ENCODE data around the gene IL5. TPM values are rescaled to one million over a fixed set of nuclear protein-coding genes. Genes with fewer than 3 reads are reported as not detected.

IL5 gene
- total and polyA plus RNA-seq, 7 experiments from 2014 or later: 1.2 TPM; not detected in 6

DNA sequence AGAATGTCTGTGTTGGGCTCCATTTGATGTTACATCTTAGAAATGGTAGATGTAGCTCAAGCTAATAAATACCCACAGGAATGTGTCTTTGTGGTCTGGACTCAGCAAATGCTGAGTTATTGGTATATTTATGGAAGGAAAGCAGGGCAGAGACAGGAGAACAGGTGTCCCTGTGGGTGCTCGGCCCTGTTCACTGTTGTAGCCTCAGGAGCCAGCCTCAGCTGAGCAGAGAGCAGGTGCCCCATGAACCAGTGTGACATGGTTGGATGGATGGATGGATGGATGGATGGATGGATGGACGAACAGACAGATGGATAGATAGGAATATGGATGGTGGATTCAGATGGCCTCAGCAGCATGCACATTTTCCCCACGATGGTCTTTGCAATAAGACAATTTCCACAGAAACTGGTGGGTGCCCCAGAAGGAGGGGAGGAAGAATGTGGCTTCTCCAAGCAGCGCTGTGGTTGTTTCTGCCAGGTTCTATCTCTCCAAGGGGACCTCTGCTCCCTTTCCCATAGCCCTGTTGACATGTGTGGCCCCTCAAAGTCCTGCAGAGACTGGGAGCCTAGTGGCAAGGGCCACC is 44.5 kb downstream of the IL5 start:
- Histone ChIP-seq H3K4me3 (ENCODE audit: low read length) (no peak overlapping the region), H3K4me1 (ENCODE audit: control insufficient read depth in 2 of 2, insufficient read depth in 2 of 2, low read length in 2 of 2) (peaks cover 31 to 39% of the 10 kb centered on the region in 2 donors), H3K27ac (ENCODE audit: low read depth, low read length) (peak overlapping the region; percentile 99), H3K36me3 (ENCODE audit: control insufficient read depth in 2 of 3, insufficient read depth in 3 of 3, low read length in 3 of 3) (no peaks in the 10 kb centered on the region), H3K9me3 (ENCODE audit: control insufficient read depth in 2 of 3, low read length in 3 of 3) (no peaks in the 10 kb centered on the region), H3K27me3 (ENCODE audit: control insufficient read depth in 2 of 2, insufficient read depth in 2 of 2, low read length in 2 of 2) (no peaks in the 10 kb centered on the region)
- intact Hi-C loops (cut with micrococcal nuclease): loop anchor here (5.0 to 10.0 kb wide), 8 partner anchors 204 to 1876 kb away; partner anchors contain the start of genes SLC22A4 (in 2 of the 2), IL3 (in 1 of the 2), RAPGEF6 (in 1 of the 2) and UBE2B (in 1 of the 2)
- H3K27ac Mint-ChIP-seq: peak overlapping the region; percentile 68 to 98 (median 87)
- DNase-seq (no peak), ATAC-seq (no peak)
- ChIA-PET POLR2A (interaction anchor here (1.1 to 17.6 kb wide), 10 partner anchors 12 to 116 kb away, joined by 3 to 268 read pairs (median 8); partner anchors contain the start of gene IRF1), CTCF (interaction anchor here (0.6 to 8.4 kb wide), 12 partner anchors 11 to 261 kb away, joined by 3 to 243 read pairs (median 4); no protein-coding TSS in a partner anchor)
- H3K9me3 Mint-ChIP-seq: no peaks in the 10 kb centered on the region
- peaks cover 21 to 63% (median 51%) of the 10 kb centered on the region in 7 donors for H3K4me1 Mint-ChIP-seq
- peaks cover 0 to under 1% (median 0%) of the 10 kb centered on the region in 5 donors for H3K27me3 Mint-ChIP-seq
- peak overlapping the region in 3 of 10 donors; percentile 17 to 53 (median 45) for H3K4me3 Mint-ChIP-seq
- no peaks in the 10 kb centered on the region for H3K36me3 Mint-ChIP-seq

DNA sequence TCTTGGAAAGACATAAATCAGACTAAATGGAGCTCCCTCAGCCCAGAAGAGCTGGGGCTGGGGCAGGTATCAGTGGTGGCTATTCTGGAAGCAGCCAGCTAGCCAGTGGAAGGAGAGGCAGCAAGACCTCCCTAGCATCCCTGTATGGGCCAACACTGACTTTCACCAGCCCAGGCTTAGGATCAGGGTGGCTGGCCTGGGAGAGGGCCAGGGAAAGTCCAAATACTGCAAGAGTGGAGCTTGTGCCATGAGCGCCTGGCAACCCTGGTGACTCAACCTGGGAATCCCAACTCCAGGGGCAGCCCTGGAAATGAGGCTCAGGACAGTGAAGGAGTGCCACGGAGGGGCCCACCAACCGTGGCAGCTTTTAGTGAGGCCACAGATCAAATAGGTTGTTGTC is 45.2 kb downstream of the IL5 start:
- Mint-ChIP-seq H3K4me1 (peaks cover 27 to 69% (median 58%) of the 10 kb centered on the region in 7 donors), H3K9me3 (no peaks in the 10 kb centered on the region), H3K27ac (peak overlapping the region; percentile 92 to 99 (median 96)), H3K27me3 (no peaks in the 10 kb centered on the region), H3K36me3 (peaks cover 0 to 2% (median 0%) of the 10 kb centered on the region in 5 donors), H3K4me3 (peak overlapping the region in 6 of 10 donors; percentile 91 to 99 (median 97))
- Histone ChIP-seq H3K27me3 (ENCODE audit: control insufficient read depth in 2 of 2, insufficient read depth in 2 of 2, low read length in 2 of 2) (no peaks in the 10 kb centered on the region), H3K27ac (ENCODE audit: low read depth, low read length) (peak overlapping the region; percentile 99), H3K4me3 (ENCODE audit: low read length) (no peak overlapping the region), H3K36me3 (ENCODE audit: control insufficient read depth in 2 of 3, insufficient read depth in 3 of 3, low read length in 3 of 3) (no peaks in the 10 kb centered on the region), H3K9me3 (ENCODE audit: control insufficient read depth in 2 of 3, low read length in 3 of 3) (no peaks in the 10 kb centered on the region), H3K4me1 (ENCODE audit: control insufficient read depth in 2 of 2, insufficient read depth in 2 of 2, low read length in 2 of 2) (peaks cover 32 to 42% of the 10 kb centered on the region in 2 donors)
- intact Hi-C loops (cut with micrococcal nuclease): loop anchor here (5.0 to 10.0 kb wide), 8 partner anchors 203 to 1877 kb away; partner anchors contain the start of genes SLC22A4 (in 2 of the 2), IL3 (in 1 of the 2), RAPGEF6 (in 1 of the 2) and UBE2B (in 1 of the 2)
- CTCF ChIA-PET: interaction anchor here (0.7 to 8.4 kb wide), 10 partner anchors 10 to 112 kb away, joined by 3 to 243 read pairs (median 4); no protein-coding TSS in a partner anchor
- POLR2A ChIA-PET: interaction anchor here (1.1 to 17.6 kb wide), 10 partner anchors 11 to 116 kb away, joined by 3 to 268 read pairs (median 8); partner anchors contain the start of gene IRF1
- ATAC-seq (no peak), DNase-seq (no peak)

- DNase-seq (peak in 1 of 9 donors; percentile 12), ATAC-seq (no peak)
- no peaks in the 10 kb centered on the region for H3K9me3 Mint-ChIP-seq
- peaks cover 28 to 74% (median 62%) of the 10 kb centered on the region in 7 donors for H3K4me1 Mint-ChIP-seq
- peak overlapping the region; percentile 86 to 99 (median 96) for H3K4me3 Mint-ChIP-seq
- intact Hi-C loops (cut with micrococcal nuclease): loop anchor here (2.0 to 10.0 kb wide), 9 partner anchors 73 to 1877 kb away; partner anchors contain the start of genes SLC22A4 (in 2 of the 2), IL3 (in 1 of the 2), RAPGEF6 (in 1 of the 2) and UBE2B (in 1 of the 2)
- Histone ChIP-seq H3K36me3 (ENCODE audit: control insufficient read depth in 2 of 3, insufficient read depth in 3 of 3, low read length in 3 of 3) (no peaks in the 10 kb centered on the region), H3K9me3 (ENCODE audit: control insufficient read depth in 2 of 3, low read length in 3 of 3) (no peaks in the 10 kb centered on the region), H3K27ac (ENCODE audit: low read depth, low read length) (peak overlapping the region; percentile 99), H3K4me3 (ENCODE audit: low read length) (peak overlapping the region; percentile 91), H3K4me1 (ENCODE audit: control insufficient read depth in 2 of 2, insufficient read depth in 2 of 2, low read length in 2 of 2) (peaks cover 35 to 46% of the 10 kb centered on the region in 2 donors), H3K27me3 (ENCODE audit: control insufficient read depth in 2 of 2, insufficient read depth in 2 of 2, low read length in 2 of 2) (no peaks in the 10 kb centered on the region)
- H3K27me3 Mint-ChIP-seq: no peaks in the 10 kb centered on the region
- CTCF ChIA-PET: interaction anchor here (0.9 to 8.4 kb wide), 9 partner anchors 9 to 323 kb away, joined by 3 to 243 read pairs (median 4); no protein-coding TSS in a partner anchor
- POLR2A ChIA-PET: interaction anchor here (0.9 to 17.6 kb wide), 18 partner anchors 9 to 115 kb away, joined by 3 to 268 read pairs (median 6); partner anchors contain the start of genes IRF1 and RAD50
- H3K27ac Mint-ChIP-seq: peak overlapping the region; percentile 92 to 99 (median 96)
- H3K36me3 Mint-ChIP-seq: peaks cover 0 to 2% (median 0%) of the 10 kb centered on the region in 5 donors
Observed at GRCh38 chr5:132497488-132497997, 45.8 kb downstream of the IL5 start.

DNA sequence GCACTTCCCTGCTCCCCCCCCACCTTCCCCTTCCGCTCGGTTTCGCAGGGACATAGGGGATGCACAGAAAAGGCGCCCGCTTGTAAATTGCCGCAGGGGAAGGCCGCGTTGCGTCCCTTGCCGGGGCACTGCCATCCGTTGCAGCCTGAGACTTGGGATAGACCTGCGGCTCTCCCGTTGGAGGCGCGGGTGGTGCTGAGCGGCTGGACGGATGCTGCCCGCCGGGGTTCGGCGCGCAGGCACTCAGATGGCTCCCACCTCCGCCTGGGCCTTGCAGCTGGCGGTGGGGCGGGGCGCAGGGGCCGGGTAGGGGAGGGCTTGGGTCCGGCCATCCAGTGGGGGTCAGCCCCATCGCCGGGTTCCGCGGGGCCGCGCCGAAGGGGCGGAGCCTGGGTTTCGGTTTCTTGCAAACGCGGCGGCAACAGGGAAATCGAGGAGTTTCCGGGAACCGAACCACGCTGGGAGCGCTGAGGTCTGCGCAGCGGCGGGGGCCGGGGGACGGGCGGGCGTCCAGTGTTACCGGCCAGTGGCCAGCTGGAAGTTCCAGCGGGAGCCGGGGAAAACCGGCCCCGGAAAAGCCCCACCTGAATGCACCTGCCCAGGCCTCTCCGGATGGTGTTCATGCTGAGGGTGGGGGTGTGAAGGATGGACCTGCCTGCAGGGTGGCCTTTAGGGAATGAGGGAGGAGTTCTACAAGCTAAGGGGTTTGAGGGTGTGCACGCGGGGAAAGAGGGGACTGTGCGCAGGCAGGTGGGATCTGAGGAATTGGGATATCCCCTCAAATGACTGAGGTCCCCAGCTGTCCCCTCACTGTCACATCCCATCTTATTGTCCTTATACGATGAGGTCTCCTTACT is 46.5 kb downstream of the IL5 start:
- intact Hi-C loops (cut with micrococcal nuclease): loop anchor here (1.0 to 10.0 kb wide), 12 partner anchors 72 to 1878 kb away; partner anchors contain the start of genes SLC22A4 (in 2 of the 2), IL3 (in 1 of the 2), KIF3A (in 1 of the 2) and RAPGEF6 (in 1 of the 2)
- Mint-ChIP-seq H3K4me3 (peak overlapping the region; percentile 86 to 99 (median 97)), H3K27ac (peak overlapping the region; percentile 94 to 99 (median 97)), H3K9me3 (no peaks in the 10 kb centered on the region), H3K27me3 (no peaks in the 10 kb centered on the region), H3K36me3 (peaks cover 0 to 2% (median 0%) of the 10 kb centered on the region in 5 donors), H3K4me1 (peaks cover 34 to 78% (median 67%) of the 10 kb centered on the region in 7 donors)
- Histone ChIP-seq H3K27ac (ENCODE audit: low read depth, low read length) (peak overlapping the region; percentile 99), H3K36me3 (ENCODE audit: control insufficient read depth in 2 of 3, insufficient read depth in 3 of 3, low read length in 3 of 3) (no peaks in the 10 kb centered on the region), H3K9me3 (ENCODE audit: control insufficient read depth in 2 of 3, low read length in 3 of 3) (no peaks in the 10 kb centered on the region), H3K4me3 (ENCODE audit: low read length) (peak overlapping the region; percentile 91), H3K27me3 (ENCODE audit: control insufficient read depth in 2 of 2, insufficient read depth in 2 of 2, low read length in 2 of 2) (no peaks in the 10 kb centered on the region), H3K4me1 (ENCODE audit: control insufficient read depth in 2 of 2, insufficient read depth in 2 of 2, low read length in 2 of 2) (peaks cover 42 to 53% of the 10 kb centered on the region in 2 donors)
- ATAC-seq (peak; percentile 37), DNase-seq (peak in 4 of 9 donors; percentile 35 to 74 (median 44))
- ChIA-PET POLR2A (interaction anchor here (0.8 to 17.6 kb wide), 28 partner anchors 9 to 467 kb away, joined by 3 to 268 read pairs (median 6); partner anchors contain the start of genes IRF1 and RAD50), CTCF (interaction anchor here (0.7 to 8.4 kb wide), 16 partner anchors 9 to 323 kb away, joined by 3 to 243 read pairs (median 4); no protein-coding TSS in a partner anchor)

- Histone ChIP-seq H3K27ac (ENCODE audit: low read depth, low read length) (peak overlapping the region; percentile 99), H3K9me3 (ENCODE audit: control insufficient read depth in 2 of 3, low read length in 3 of 3) (no peaks in the 10 kb centered on the region), H3K4me1 (ENCODE audit: control insufficient read depth in 2 of 2, insufficient read depth in 2 of 2, low read length in 2 of 2) (peaks cover 48 to 59% of the 10 kb centered on the region in 2 donors), H3K4me3 (ENCODE audit: low read length) (peak overlapping the region; percentile 91), H3K27me3 (ENCODE audit: control insufficient read depth in 2 of 2, insufficient read depth in 2 of 2, low read length in 2 of 2) (no peaks in the 10 kb centered on the region), H3K36me3 (ENCODE audit: control insufficient read depth in 2 of 3, insufficient read depth in 3 of 3, low read length in 3 of 3) (no peaks in the 10 kb centered on the region)
- ATAC-seq (peak; percentile 82), DNase-seq (peak; percentile 64 to 88 (median 83))
- peak overlapping the region; percentile 86 to 99 (median 97) for H3K4me3 Mint-ChIP-seq
- H3K9me3 Mint-ChIP-seq: no peaks in the 10 kb centered on the region
- H3K36me3 Mint-ChIP-seq: peaks cover 0 to 2% (median 0%) of the 10 kb centered on the region in 5 donors
- intact Hi-C loops (cut with micrococcal nuclease): loop anchor here (1.0 to 10.0 kb wide), 12 partner anchors 71 to 1879 kb away; partner anchors contain the start of genes SLC22A4 (in 2 of the 2), IL3 (in 1 of the 2), KIF3A (in 1 of the 2) and RAPGEF6 (in 1 of the 2)
- POLR2A ChIA-PET: interaction anchor here (0.8 to 17.6 kb wide), 25 partner anchors 9 to 468 kb away, joined by 3 to 268 read pairs (median 7); partner anchors contain the start of gene IRF1
- no peaks in the 10 kb centered on the region for H3K27me3 Mint-ChIP-seq
- peak overlapping the region; percentile 90 to 99 (median 97) for H3K27ac Mint-ChIP-seq
- peaks cover 36 to 82% (median 72%) of the 10 kb centered on the region in 7 donors for H3K4me1 Mint-ChIP-seq
- CTCF ChIA-PET: interaction anchor here (0.7 to 8.4 kb wide), 14 partner anchors 10 to 324 kb away, joined by 3 to 243 read pairs (median 4); no protein-coding TSS in a partner anchor
Observed at GRCh38 chr5:132496191-132496630, 47.1 kb downstream of the IL5 start.
